Stimulated activated memory B cell treated with anti-CD40 and anti-IgM and Interleukin-4, amounts not matched to agents 10 μg/mL and 1 μg/mL and 100 μg/mL, for 72 hours (primary cell): ENCODE measurements around the gene TGFBR3L.
"Not testable (repeated sequence)": the region's sequence is repeated elsewhere in the genome, so short reads cannot be mapped to it uniquely, and the experiment has no call there.

Experiments
- ATAC-seq: fragments of 150-1000 bp; cut with Tn5 transposase; 2 replicates; pipeline ENCODE4 v1.10.0; 2021
- H3K27ac Mint-ChIP-seq: one replicate; pipeline ENCODE4 v1.8.0; 2022; ENCODE audit warnings: mild to moderate bottlenecking, mixed read lengths
- H3K27me3 Mint-ChIP-seq: one replicate; pipeline ENCODE4 v1.8.0; 2022; ENCODE audit warnings: mixed read lengths
- H3K36me3 Mint-ChIP-seq: one replicate; pipeline ENCODE4 v1.8.0; 2022; ENCODE audit warnings: mixed read lengths
- H3K4me1 Mint-ChIP-seq: one replicate; pipeline ENCODE4 v1.8.0; 2022; ENCODE audit warnings: mixed read lengths
- H3K4me3 Mint-ChIP-seq: one replicate; pipeline ENCODE4 v1.8.0; 2022; ENCODE audit warnings: mild to moderate bottlenecking, moderate library complexity, mixed read lengths
- H3K9me3 Mint-ChIP-seq: one replicate; pipeline ENCODE4 v1.8.0; 2022; ENCODE audit warnings: mixed read lengths

The TGFBR3L gene

DNA sequence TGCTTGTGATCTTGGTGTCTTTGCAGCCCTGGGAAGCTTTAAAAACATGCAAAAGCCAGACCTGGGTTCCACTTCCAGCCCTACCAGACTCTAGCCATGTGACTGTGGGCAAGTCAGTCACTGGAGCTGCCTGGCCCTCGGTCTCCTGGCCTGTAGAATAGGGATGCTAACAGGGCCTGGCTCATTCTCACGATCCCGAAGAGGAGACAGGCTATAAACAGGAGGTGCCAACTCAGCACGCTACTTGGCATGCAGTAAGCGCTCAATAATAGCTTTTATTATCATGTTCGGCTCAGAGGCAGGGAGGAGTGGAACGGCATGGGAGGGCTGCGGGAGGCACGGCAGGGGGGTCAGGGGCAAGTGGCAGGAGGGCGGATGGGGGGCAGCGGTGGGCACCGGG is 9.6 kb downstream of the TGFBR3L start:
- Mint-ChIP-seq H3K9me3 (no peaks in the 10 kb centered on the region), H3K36me3 (peaks cover 20% of the 10 kb centered on the region), H3K4me3 (peak overlapping the region; percentile 50), H3K27ac (no peak overlapping the region), H3K27me3 (peaks cover 9% of the 10 kb centered on the region), H3K4me1 (peaks cover 47% of the 10 kb centered on the region)
- ATAC-seq: no peak

DNA sequence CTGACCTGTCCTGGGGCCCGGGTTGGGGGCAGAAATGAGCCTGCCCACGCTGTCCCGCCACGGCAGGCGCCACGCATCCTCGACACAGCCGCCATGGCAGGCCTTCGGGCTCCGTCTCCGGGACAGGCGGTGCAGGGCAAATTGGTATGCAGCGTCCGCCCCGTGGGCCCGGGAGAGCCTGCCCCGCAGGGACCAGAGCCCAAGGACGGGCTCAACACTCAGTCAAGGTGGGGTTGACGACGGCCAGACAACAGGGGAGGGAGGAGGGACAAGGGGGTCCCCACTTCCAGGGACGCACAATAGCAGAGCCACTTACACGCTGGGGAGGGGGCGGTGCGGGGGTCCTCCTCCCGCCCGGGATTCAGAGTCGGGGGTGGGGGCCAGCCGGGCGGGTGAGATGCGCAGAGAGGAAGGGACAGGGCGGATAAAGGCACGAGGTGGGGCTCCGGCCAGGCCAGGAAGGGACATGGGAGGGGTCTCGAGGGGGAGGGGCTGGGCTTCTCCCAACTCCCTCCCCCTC is 10.1 kb downstream of the TGFBR3L start:
- H3K27me3 Mint-ChIP-seq: peaks cover 5% of the 10 kb centered on the region
- ATAC-seq: no peak
- H3K36me3 Mint-ChIP-seq: peaks cover 20% of the 10 kb centered on the region
- H3K4me3 Mint-ChIP-seq: peak overlapping the region; percentile 41
- H3K9me3 Mint-ChIP-seq: no peaks in the 10 kb centered on the region
- H3K4me1 Mint-ChIP-seq: peaks cover 47% of the 10 kb centered on the region
- H3K27ac Mint-ChIP-seq: no peak overlapping the region

DNA sequence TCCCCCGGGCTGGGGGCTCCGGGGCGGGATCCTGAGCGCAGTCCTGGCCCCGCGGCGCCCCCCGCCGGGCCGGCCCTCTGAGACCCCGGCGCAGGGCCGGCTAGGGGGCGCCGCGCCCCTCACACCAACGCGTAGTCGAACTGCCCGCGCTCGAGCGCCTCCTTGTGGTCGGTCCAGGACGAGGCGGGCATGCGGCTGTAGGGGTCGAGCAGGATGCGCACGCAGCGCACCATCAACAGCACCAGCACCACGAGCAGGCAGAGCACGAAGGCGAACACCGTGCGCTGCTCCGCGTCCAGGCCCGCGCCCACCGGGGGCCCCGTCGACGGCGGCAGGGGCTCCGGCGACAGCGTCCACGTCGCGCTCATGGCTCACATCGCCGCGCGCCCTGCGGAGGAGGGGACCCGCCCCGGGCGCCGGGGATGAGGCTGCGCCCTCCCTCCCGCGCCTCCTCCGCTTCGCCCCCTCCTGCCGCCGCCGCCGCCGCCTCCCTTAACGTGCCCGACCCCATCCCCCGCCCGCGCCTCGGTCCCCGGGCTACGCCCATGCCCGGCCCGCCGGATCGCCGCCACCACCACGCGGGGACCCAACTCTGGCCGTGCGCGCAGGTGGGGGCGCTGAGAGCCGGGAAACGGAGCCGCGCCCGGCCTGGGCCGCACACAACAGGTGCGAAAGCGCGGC is 10.7 kb downstream of the TGFBR3L start:
- no peak overlapping the region for H3K27ac Mint-ChIP-seq
- no peaks in the 10 kb centered on the region for H3K27me3 Mint-ChIP-seq
- peak; percentile 2 for ATAC-seq
- peaks cover 20% of the 10 kb centered on the region for H3K36me3 Mint-ChIP-seq
- no peaks in the 10 kb centered on the region for H3K9me3 Mint-ChIP-seq
- peaks cover 43% of the 10 kb centered on the region for H3K4me1 Mint-ChIP-seq
- peak overlapping the region; percentile 76 for H3K4me3 Mint-ChIP-seq

DNA sequence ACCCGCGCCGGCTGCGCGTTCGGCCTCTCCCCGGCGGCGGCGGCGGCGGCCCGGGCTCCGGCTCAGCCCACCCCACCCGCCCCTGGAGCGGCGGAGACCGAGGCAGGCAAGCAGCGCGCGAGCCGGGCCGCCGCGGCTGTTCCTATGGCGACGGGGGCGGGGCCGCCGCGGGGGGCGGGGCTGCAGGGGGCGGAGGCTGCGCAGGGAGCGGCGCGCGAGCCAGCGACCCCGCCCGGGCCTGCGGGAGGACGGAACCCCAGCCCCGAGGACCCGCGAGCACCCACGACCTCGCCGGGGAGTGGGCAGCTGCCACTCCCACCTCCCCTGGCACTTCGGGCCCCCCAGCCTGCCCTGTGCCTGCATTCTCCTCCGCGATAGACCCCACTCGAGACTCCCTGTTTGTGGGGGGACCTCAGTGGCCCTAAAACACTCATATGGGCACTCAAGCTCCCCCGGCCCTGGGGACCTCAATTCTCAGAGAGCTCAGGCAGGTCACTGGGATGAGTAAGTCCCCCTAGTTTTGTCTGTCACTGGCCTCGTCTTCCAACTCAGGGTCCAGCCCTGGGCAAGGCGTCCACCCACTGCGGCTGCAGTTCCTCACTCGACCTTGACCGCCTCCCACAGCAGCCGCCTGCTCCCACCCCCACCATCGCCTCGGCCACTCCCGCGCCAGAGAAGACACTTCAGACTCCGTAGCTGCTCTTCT is 11.5 kb downstream of the TGFBR3L start, which contains the start of gene CTXN1:
Gene CTXN1, minus strand, starts transcription at position 115 of the 706 bp plus-strand sequence. CDS start 597 bp downstream, outside the sequence.
- Mint-ChIP-seq H3K27ac (no peak within 1 kb of the TSS), H3K36me3 (peaks cover 26% of the 10 kb centered on the region), H3K4me1 (peaks cover 36% of the 10 kb centered on the region), H3K4me3 (peak within 1 kb of the TSS; percentile 77), H3K27me3 (no peaks in the 10 kb centered on the region), H3K9me3 (no peaks in the 10 kb centered on the region)
- peak; percentile 59 for ATAC-seq

DNA sequence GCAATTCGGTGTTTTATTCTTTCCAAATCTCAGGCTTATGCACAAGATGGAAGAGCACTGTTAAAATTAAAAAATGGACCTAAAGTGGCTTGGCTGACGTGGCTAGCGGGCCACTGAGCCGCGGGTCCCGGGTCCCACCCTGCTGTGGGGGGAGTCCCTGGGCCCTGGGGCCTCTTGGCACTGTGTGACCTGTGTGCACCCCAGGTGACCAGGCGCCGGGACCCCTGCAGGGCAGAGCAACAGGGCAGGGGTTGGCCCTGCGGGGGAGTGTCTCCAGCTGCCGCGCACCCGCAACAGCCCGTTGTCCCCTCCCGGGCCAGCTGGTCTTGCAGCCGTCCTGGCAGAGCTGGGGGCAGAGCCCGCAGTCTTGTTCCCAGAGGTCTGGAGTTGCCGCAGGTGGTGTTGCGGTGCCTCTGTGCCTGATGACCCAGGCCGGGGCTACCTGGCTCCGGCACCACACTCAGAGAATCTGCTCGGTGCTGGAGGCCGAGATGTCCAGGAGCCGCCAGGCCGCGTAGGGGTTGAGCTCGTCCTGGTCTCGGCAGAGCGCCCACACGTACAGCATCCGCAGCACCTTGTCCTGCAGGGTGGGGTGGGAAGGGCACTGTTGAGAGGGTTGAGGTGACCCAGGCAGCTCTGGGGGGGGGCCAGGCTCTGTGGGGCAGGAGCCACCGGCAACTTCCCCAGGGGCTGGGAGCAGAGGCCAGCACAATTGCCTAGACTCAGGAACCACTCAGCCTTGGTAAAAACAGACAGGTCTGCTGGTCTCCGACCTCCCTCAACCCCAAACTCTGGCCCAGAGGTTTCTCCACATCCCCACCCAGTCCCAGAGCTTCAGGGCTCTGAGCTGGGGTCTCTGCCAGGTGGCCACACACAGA is 12.3 kb downstream of the TGFBR3L start:
- Mint-ChIP-seq H3K36me3 (peaks cover 32% of the 10 kb centered on the region), H3K27me3 (no peaks in the 10 kb centered on the region), H3K27ac (no peak overlapping the region), H3K4me3 (peak overlapping the region; percentile 77), H3K9me3 (no peaks in the 10 kb centered on the region), H3K4me1 (peaks cover 28% of the 10 kb centered on the region)
- no peak for ATAC-seq

DNA sequence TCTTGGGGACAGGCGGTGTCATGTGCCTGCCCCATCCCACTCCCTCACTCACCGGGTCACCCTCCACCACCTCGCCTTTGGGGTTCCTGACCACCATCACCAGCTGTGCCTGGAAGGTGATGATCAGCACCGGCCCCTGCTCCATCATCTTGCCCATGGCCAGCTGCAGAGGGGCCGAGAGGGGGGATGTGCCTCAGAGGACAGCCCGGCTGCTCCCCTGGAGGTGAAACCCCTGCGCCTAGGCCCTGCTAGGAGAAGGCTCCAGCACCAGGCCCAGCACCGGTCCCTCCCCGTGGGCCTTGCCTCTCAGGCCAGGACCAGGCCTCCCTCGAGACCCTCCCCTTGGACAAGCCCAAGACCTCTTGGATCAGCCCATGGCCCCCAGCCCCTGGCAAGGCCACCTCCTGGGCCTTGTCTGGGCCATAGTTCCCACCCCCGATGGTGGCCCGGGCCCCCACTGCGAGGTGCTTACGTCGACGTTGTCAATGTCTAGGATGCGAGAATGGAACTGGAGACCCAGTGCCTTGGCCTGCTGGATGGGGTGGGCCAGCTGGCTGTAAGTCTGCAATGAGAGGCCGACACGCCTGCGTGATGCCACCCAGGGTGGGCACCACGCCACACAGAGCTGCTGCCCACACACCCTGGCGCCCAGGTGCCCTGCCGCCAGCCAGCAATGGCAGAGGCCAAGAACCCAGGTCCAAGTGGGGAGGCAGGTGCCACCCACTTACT is 13.1 kb downstream of the TGFBR3L start:
- ATAC-seq: no peak
- Mint-ChIP-seq H3K36me3 (peaks cover 32% of the 10 kb centered on the region), H3K27ac (no peak overlapping the region), H3K9me3 (no peaks in the 10 kb centered on the region), H3K4me1 (peaks cover 24% of the 10 kb centered on the region), H3K27me3 (no peaks in the 10 kb centered on the region), H3K4me3 (no peak overlapping the region)

DNA sequence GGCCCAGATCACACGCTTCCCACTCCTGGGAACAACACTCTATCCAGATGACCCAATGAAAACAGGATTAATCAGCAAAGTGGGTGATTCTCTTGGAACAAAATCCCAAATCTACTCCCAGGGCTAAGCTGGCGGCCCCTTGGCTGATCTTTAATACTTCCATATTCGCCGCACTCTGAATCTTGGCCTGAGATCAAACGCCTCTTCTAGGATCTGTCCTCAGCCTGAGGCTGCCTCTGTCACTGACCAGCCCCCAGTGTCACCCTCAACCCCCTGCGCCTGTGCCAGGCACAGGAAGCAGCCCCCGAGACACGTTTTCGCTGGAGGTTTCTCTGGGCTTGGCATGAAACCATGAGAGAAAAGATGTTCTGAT is 13.7 kb downstream of the TGFBR3L start:
- H3K36me3 Mint-ChIP-seq: peaks cover 26% of the 10 kb centered on the region
- H3K9me3 Mint-ChIP-seq: no peaks in the 10 kb centered on the region
- H3K4me3 Mint-ChIP-seq: no peak overlapping the region
- H3K4me1 Mint-ChIP-seq: peaks cover 20% of the 10 kb centered on the region
- no peak for ATAC-seq
- no peaks in the 10 kb centered on the region for H3K27me3 Mint-ChIP-seq
- no peak overlapping the region for H3K27ac Mint-ChIP-seq

DNA sequence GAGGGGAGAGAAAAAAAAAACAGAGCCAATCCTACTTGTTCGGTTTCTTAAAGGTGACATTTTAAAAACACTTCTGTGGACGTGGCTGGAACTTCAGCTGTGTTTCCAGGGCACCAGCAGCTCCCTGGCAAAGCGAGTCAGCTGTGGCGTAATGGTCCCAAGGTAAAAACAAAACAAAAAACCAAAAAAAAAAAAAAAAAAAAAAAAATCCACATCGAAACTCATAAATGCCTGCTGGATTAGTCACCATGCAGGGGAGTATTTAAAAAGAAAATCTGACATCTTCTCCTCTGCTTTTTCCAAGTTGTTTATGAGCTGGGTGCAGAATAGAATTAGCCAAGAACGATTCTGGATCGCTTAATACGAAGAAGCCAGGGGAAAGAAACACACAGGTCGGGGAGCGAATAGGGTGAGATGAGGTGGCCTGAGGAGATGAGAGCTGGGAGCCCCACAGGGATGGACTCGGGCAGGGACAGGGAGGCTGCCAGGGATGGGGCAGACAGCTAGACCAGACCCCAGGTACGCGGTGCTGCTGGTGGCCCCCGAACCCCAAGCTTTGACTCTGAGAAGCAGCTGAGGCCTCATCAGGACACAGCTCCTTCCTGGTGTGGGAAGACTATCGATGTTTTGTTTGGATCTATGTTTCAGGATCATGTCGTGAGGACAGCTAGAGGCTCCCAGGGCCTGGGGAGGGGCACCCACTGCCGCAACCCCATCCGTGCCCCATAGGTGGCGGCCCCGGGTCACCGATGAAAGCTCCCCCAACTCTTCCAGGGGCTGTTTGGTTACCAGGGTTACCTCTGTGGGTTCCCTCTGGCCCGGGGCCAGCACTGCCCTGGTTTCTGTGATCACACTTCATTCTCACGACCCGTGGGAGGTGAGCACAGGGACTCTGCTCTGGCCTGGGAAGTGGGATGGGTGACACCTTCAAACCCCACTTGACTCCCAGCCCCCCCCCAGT is 14.4 kb downstream of the TGFBR3L start:
- peaks cover 17% of the 10 kb centered on the region for H3K4me1 Mint-ChIP-seq
- no peaks in the 10 kb centered on the region for H3K27me3 Mint-ChIP-seq
- peaks cover 25% of the 10 kb centered on the region for H3K36me3 Mint-ChIP-seq
- no peak overlapping the region for H3K27ac Mint-ChIP-seq
- no peak overlapping the region for H3K4me3 Mint-ChIP-seq
- no peaks in the 10 kb centered on the region for H3K9me3 Mint-ChIP-seq
- ATAC-seq: peak; percentile 37

DNA sequence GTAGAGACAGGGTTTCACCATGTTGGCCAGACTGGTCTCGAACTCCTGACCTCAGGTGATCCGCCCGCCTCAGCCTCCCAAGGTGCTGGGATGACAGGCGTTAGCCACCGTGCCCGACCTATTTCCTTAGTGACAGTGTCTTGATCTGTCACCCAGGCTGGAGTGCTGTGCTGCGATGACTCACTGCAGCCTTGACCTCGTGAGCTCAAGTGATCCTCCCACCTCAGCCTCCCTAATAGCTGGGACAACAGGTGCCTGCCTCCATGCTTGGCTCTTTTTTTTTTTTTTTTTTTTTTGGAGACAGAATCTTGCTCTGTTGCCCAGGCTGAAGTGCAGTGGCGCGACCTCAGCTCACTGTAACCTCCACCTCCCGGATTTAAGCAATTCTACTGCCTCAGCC is 15.4 kb downstream of the TGFBR3L start:
- peaks cover 17% of the 10 kb centered on the region for H3K4me1 Mint-ChIP-seq
- not testable (repeated sequence) for H3K9me3 Mint-ChIP-seq, H3K27ac Mint-ChIP-seq, H3K27me3 Mint-ChIP-seq, H3K4me3 Mint-ChIP-seq, ATAC-seq
- H3K36me3 Mint-ChIP-seq: peaks cover 31% of the 10 kb centered on the region

DNA sequence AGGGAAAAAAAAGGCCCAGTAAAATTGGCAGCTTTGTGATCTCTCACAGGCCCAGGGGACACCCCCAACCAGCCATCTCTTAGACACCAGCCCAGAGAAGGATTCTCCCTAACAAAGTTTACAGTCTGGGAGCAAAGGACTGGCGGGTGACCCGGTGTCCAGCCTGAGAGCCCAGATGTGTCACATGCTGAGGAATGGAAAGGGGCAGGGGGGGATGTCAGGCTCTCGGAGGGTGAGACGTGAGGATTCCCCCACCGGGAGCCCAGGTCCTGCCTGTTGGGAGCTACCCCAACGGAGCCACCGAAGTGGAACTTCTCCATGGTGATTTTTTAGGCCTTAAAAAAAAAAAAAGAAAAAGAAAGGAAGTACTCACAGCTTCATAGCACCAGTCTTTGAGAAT is 16.1 kb downstream of the TGFBR3L start:
- no peaks in the 10 kb centered on the region for H3K27me3 Mint-ChIP-seq
- H3K4me1 Mint-ChIP-seq: peaks cover 17% of the 10 kb centered on the region
- no peak overlapping the region for H3K4me3 Mint-ChIP-seq
- H3K9me3 Mint-ChIP-seq: no peaks in the 10 kb centered on the region
- peaks cover 37% of the 10 kb centered on the region for H3K36me3 Mint-ChIP-seq
- no peak overlapping the region for H3K27ac Mint-ChIP-seq
- ATAC-seq: no peak

DNA sequence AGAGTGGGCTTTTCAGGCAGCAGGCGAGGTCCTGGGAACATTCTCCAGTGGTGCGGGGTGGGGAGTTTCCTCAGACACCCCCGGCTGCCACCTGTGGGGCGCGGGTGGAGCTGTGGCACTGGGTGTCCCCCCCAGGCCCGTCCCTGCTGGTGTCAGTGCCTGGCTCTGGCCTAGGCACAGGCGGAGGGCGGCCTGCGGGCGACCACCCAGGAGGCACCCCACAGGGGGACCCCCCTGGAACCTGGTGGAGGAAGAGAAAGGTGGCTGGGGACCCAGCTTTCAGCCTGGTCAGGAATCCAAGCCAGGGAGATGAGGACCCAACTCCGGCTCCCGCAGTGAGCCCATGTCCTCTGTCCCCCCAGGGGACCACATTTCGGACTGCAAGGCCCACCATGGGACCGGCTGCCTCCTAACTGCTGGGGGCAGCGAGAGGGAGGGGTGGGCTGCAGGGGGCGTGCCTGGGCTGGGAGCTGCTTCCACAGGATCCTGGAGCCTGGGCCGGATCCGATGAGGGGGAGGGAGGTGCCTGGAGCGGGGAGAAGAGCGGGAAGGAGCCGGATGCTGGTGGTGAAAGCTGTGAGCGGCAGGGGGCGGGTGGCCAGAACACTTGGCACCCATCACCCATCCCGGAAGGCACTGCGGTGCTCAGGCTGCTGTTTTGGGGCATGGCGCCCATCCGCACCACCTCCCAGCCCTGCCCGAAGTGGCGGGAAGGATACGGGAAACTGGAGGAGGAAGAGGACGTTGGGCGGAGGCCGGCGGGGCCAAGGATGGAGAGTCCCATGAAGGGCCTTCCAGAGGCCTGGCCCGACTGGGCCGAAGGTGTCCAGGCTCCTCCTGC is 16.8 kb downstream of the TGFBR3L start:
- Mint-ChIP-seq H3K36me3 (peaks cover 44% of the 10 kb centered on the region), H3K4me1 (peaks cover 17% of the 10 kb centered on the region), H3K27ac (no peak overlapping the region), H3K4me3 (no peak overlapping the region), H3K27me3 (no peaks in the 10 kb centered on the region), H3K9me3 (no peaks in the 10 kb centered on the region)
- no peak for ATAC-seq

DNA sequence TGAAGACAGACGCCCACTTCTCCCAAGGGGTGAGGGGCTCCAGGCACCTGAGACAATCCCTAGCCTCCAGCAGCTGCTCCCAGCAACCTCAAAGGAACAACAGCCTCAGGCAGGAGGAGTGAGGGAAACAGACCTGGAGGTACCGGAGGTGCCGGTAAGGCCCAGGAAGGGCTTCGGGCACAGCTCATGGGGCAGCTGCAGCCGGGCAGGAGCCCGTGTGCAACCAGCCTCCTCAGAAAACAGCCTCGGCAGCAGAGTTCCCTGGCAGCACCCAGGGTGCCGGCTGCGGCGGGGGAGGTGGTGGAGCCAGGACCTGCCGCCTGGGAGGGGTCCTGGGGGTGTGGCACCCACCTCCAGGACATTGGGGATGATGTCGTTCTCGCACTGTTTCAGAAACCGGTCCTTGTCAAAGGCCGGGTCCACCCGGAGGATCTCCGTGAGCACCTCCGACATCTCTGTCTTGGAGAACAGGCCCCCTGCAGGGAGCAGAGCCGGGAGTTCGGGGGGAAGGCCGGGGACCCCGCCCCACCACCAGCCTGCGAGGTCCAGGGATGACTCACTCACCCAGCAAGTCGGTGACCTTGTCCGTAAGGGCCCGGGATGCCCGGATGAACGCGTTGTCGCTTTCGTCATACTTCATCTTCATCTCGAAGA is 17.8 kb downstream of the TGFBR3L start:
- no peaks in the 10 kb centered on the region for H3K9me3 Mint-ChIP-seq
- no peak overlapping the region for H3K27ac Mint-ChIP-seq
- no peak for ATAC-seq
- H3K4me3 Mint-ChIP-seq: no peak overlapping the region
- no peaks in the 10 kb centered on the region for H3K27me3 Mint-ChIP-seq
- H3K4me1 Mint-ChIP-seq: peaks cover 17% of the 10 kb centered on the region
- peaks cover 50% of the 10 kb centered on the region for H3K36me3 Mint-ChIP-seq

DNA sequence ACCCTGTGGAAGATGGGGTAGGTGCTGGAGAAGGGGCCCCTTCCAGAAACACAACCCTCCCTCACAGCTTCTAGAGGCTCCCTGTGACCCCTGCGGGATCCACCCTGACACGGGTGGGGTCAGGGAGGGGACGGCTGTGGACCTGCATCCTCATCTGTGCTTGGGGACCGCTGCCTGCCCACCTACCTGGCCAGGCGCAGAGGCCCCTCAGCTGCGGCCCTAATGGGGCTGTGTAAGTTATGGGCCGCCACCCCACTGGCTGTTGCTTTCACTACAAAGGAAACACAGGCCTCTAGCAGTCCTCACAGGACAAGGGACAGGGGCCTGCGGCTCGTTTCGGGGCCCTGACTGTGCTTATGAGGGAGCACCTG is 18.3 kb downstream of the TGFBR3L start:
- Mint-ChIP-seq H3K9me3 (no peaks in the 10 kb centered on the region), H3K27me3 (no peaks in the 10 kb centered on the region), H3K27ac (no peak overlapping the region), H3K4me3 (no peak overlapping the region), H3K36me3 (peaks cover 50% of the 10 kb centered on the region), H3K4me1 (peaks cover 17% of the 10 kb centered on the region)
- ATAC-seq: no peak
